ENCODE measurements around the gene U2AF2.

Gene U2AF2

GRCh38 chr19:55699221-55699620, 44.4 kb downstream of the U2AF2 start:
- no peak for DNase-seq (ENCODE audit: extremely low read depth, low read depth)
- TF ChIP-seq CTCF (IDR thresholded peaks at IDR 0.05; ENCODE audit: low read depth, low read length), result no peak

- no peak for DNase-seq (ENCODE audit: extremely low read depth, low read depth)
- no peak for TF ChIP-seq CTCF (IDR thresholded peaks at IDR 0.05; ENCODE audit: low read depth, low read length)
Measured at GRCh38 chr19:55700813-55701212, 46.0 kb downstream of the U2AF2 start.

- TF ChIP-seq CTCF (IDR thresholded peaks at IDR 0.05; ENCODE audit: low read depth, low read length), result no peak
- DNase-seq (ENCODE audit: extremely low read depth, low read depth), result no peak
Measured at GRCh38 chr19:55702131-55702627, 47.3 kb downstream of the U2AF2 start.

GRCh38 chr19:55703790-55704215, 49.0 kb downstream of the U2AF2 start:
- no peak for DNase-seq (ENCODE audit: extremely low read depth, low read depth)
- TF ChIP-seq CTCF (IDR thresholded peaks at IDR 0.05; ENCODE audit: low read depth, low read length), result peak; percentile 46

GRCh38 chr19:55704494-55705245, 49.8 kb downstream of the U2AF2 start:
- no peak for DNase-seq (ENCODE audit: extremely low read depth, low read depth)

GRCh38 chr19:55705972-55706371, 51.1 kb downstream of the U2AF2 start:
- TF ChIP-seq CTCF (IDR thresholded peaks at IDR 0.05; ENCODE audit: low read depth, low read length), result no peak
- no peak for DNase-seq (ENCODE audit: extremely low read depth, low read depth)

More at GRCh38 chr19:55704494-55705245, 49.8 kb downstream of the U2AF2 start:
- TF ChIP-seq CTCF (IDR thresholded peaks at IDR 0.05; ENCODE audit: low read depth, low read length), result no peak

GRCh38 chr19:55711719-55712118, 56.9 kb downstream of the U2AF2 start:
- no peak for TF ChIP-seq CTCF (IDR thresholded peaks at IDR 0.05; ENCODE audit: low read depth, low read length)
- DNase-seq (ENCODE audit: extremely low read depth, low read depth), result no peak
